GM10266 (cell line): ENCODE data around the gene PGAM1.

Source experiments
- DNase-seq: peaks from one replicate; pipeline ENCODE4 v3.0.0; 2012; ENCODE audit errors: extremely low spot score
- CTCF ChIP-seq: IDR thresholded peaks from 2 replicates; pipeline ENCODE4 v1.5.1; 2012; ENCODE audit warnings: mild to moderate bottlenecking, low read depth; ENCODE audit not compliant: control insufficient read depth, insufficient read depth; ENCODE audit errors: missing control alignments

PGAM1 gene

GRCh38 chr10:97384156-97384555, 41.8 kb upstream of the PGAM1 start:
- DNase-seq = no peak
- TF ChIP-seq CTCF = no peak

- no peak for TF ChIP-seq CTCF
- DNase-seq = no peak
Observed at GRCh38 chr10:97384641-97385040, 41.4 kb upstream of the PGAM1 start.

- TF ChIP-seq CTCF = no peak
- DNase-seq = no peak
Observed at GRCh38 chr10:97385565-97385964, 40.4 kb upstream of the PGAM1 start.

- TF ChIP-seq CTCF = no peak
Observed at GRCh38 chr10:97388152-97388551, 37.8 kb upstream of the PGAM1 start.

GRCh38 chr10:97390091-97390490, 35.9 kb upstream of the PGAM1 start:
- no peak for TF ChIP-seq CTCF
- no peak for DNase-seq

More at GRCh38 chr10:97388152-97388551, 37.8 kb upstream of the PGAM1 start:
- DNase-seq = no peak

- DNase-seq = no peak
- no peak for TF ChIP-seq CTCF
Observed at GRCh38 chr10:97393034-97393573, 32.9 kb upstream of the PGAM1 start.

- no peak for DNase-seq
- no peak for TF ChIP-seq CTCF
Observed at GRCh38 chr10:97396056-97396455, 29.9 kb upstream of the PGAM1 start.
